Kidney (tissue), 14 donors: ENCODE measurements around the gene HGFAC. TPM values are rescaled to one million over a fixed set of nuclear protein-coding genes. Genes with fewer than 3 reads are reported as not detected.

Experiments
- DNase-seq, 5 donors: peaks; one replicate each; pipeline ENCODE4 v3.0.0-alpha.2; 2013 to 2020
- FAIRE-seq: peaks from 2 replicates; lab custom pipeline; 2012; peaks lifted over from hg19 to GRCh38; lab: Jason Lieb, UNC
- H3K27ac ChIP-seq, 2 donors: one replicate each; pipeline ENCODE4 v1.7.0; 2013; ENCODE audit warnings: low read depth in 2 of 2, low read length in 2 of 2, inconsistent platforms in 1 of 2
- H3K27me3 ChIP-seq: one replicate; pipeline ENCODE4 v1.7.1; 2013; ENCODE audit warnings: low read length, inconsistent platforms; ENCODE audit not compliant: control insufficient read depth, insufficient read depth
- H3K36me3 ChIP-seq, 3 donors: one replicate each; pipeline versions ENCODE4 v1.7.0 to v1.7.1; 2013; ENCODE audit warnings: low read length in 3 of 3, control low read depth in 1 of 3, inconsistent platforms in 1 of 3; ENCODE audit not compliant: insufficient read depth in 3 of 3, control insufficient read depth in 2 of 3
- H3K4me1 ChIP-seq, 3 donors: one replicate each; pipeline versions ENCODE4 v1.7.0 to v1.7.1; 2013; ENCODE audit warnings: low read length in 3 of 3, inconsistent platforms in 1 of 3, low read depth in 1 of 3; ENCODE audit not compliant: control insufficient read depth in 2 of 3, insufficient read depth in 2 of 3
- H3K4me3 ChIP-seq, 3 donors: one replicate each; pipeline versions ENCODE4 v1.7.0 to v1.8.1; 2013; ENCODE audit warnings: low read length in 3 of 3, control low read depth in 1 of 3, inconsistent platforms in 1 of 3
- H3K9ac ChIP-seq, 3 donors: one replicate each; pipeline versions ENCODE4 v1.7.0 to v1.7.1; 2013; ENCODE audit warnings: low read length in 3 of 3, control low read depth in 1 of 3, inconsistent platforms in 1 of 3
- H3K9me3 ChIP-seq, 3 donors: one replicate each; pipeline versions ENCODE4 v1.7.0 to v1.7.1; 2013; ENCODE audit warnings: low read length in 3 of 3, control low read depth in 1 of 3, inconsistent platforms in 1 of 3; ENCODE audit not compliant: control insufficient read depth in 2 of 3, insufficient read depth in 1 of 3
- CTCF ChIP-seq: IDR thresholded peaks from 3 replicates; pipeline ENCODE4 v1.5.1; 2012; ENCODE audit warnings: mild to moderate bottlenecking, moderate library complexity, borderline replicate concordance; ENCODE audit not compliant: insufficient read depth; ENCODE audit errors: extremely low read depth
- intact Hi-C: fragments of 100-400 bp; cut with DNase I; formaldehyde crosslinking; loops from one replicate; pipeline ENCODE4 v1.11.1; 2022
- polyA plus RNA-seq: library from polyadenylated mRNA; stranded (reverse); fragments of 350-450 nt; fragmentation: Illumina TruSeq; extraction: RNeasy Lipid Tissue Mini Kit (QIAGEN cat#74804); gene quantifications from one replicate; pipeline ENCODE4 v1.2.3, GENCODE V29; 2014; ENCODE audit warnings: low read depth, low replicate concordance; ENCODE audit not compliant: insufficient read depth
- total RNA-seq: library from RNA; stranded (reverse); fragmentation: NEBNext Ultra II Directional; extraction: Animal tissue kit (Norgen Biotek cat#: 25700); gene quantifications from one replicate; pipeline ENCODE4 v1.2.1, GENCODE V29; 2021
- donor health status: control.
- donor health status: control.
- donor health status: control.
- donor health status: control.
- donor health status: control.
- donor health status: DM: yes; HTN: yes; CAD: no.
- donor health status: Normal renal cell carcinoma (clear cell type).

Gene HGFAC
- total and polyA plus RNA-seq, 2 donors from 2014 or later = 0.86 to 1.6 TPM

GRCh38 chr4:3407171-3407771 lies 34.5 kb upstream of the HGFAC start:
- Histone ChIP-seq H3K4me1 (no peaks in the 10 kb centered on the region), H3K27ac (no peak overlapping the region), H3K4me3 (no peak overlapping the region), H3K9ac (no peak overlapping the region), H3K27me3 (no peaks in the 10 kb centered on the region), H3K36me3 (no peaks in the 10 kb centered on the region), H3K9me3 (no peaks in the 10 kb centered on the region)
- TF ChIP-seq CTCF = no peak
- DNase-seq = peak in 2 of 5 donors; percentile 48 to 55
- FAIRE-seq = no peak
- intact Hi-C loops = no loop called here

GRCh38 chr4:3407930-3408792 lies 33.6 kb upstream of the HGFAC start:
- DNase-seq (peak in 1 of 5 donors; percentile 27), FAIRE-seq (no peak)
- Histone ChIP-seq H3K4me1 (no peaks in the 10 kb centered on the region), H3K9ac (no peak overlapping the region), H3K4me3 (no peak overlapping the region), H3K27ac (no peak overlapping the region), H3K27me3 (no peaks in the 10 kb centered on the region), H3K9me3 (no peaks in the 10 kb centered on the region), H3K36me3 (no peaks in the 10 kb centered on the region)
- no peak for TF ChIP-seq CTCF
- intact Hi-C loops = no loop called here

DNA sequence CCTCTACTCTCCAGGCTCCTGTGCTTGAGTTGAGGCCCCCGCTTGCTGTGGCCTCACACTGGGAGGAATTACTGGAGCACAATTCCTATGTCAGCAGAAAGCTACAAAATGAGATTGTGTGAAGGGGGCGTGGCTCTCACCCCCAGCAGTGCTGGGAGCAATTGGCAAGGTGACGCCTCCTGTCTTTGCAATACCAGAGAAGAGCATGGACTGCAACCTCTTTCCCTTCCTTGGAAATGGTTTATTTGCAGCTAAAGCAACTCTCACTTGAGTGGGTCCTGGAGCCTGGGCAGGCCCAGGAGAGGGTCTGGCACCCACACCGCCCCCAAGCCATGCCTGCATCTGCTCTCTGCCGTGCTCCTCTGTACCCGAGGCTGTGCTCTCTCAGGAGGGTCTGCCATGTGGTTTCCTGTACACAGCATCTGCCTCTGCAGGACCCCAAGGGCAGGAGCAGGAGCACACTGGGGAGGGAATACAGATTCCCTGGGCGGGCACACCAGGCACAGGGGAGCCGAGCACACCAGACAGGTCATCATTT lies 32.9 kb upstream of the HGFAC start:
- Histone ChIP-seq H3K4me1 (no peaks in the 10 kb centered on the region), H3K9ac (no peak overlapping the region), H3K27me3 (no peaks in the 10 kb centered on the region), H3K9me3 (no peaks in the 10 kb centered on the region), H3K4me3 (no peak overlapping the region), H3K36me3 (no peaks in the 10 kb centered on the region), H3K27ac (no peak overlapping the region)
- no peak for TF ChIP-seq CTCF
- intact Hi-C loops = no loop called here
- peak in 1 of 5 donors; percentile 46 for DNase-seq
- no peak for FAIRE-seq
